ENCODE results near the gene FAM25A.
"Not testable (repeated sequence)": the region's sequence is repeated elsewhere in the genome, so short reads cannot be mapped to it uniquely, and the experiment has no call there.

Gene FAM25A

DNA sequence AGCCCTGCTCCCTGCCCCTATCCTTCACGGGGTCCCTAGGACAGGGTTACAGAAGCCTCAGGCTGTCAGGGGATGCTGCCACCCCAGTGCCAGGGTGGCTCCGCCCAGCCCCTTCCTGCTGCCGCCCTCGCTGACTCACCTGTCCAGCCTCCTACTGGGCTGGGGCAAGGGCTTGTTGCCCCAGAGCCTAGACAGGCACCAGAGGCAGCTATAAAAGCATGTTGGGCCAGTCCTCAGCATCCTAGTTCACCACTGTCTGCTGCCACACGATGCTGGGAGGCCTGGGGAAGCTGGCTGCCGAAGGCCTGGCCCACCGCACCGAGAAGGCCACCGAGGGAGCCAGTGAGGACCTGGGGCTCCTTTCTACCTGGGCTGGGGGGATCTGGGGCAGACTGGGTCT is at the start of gene FAM25A:
Gene FAM25A, plus strand, starts transcription at position 239 of the 400 bp plus-strand sequence. Its CDS starts 31 bp downstream, at position 270.
- DNase-seq: not testable (repeated sequence)

DNA sequence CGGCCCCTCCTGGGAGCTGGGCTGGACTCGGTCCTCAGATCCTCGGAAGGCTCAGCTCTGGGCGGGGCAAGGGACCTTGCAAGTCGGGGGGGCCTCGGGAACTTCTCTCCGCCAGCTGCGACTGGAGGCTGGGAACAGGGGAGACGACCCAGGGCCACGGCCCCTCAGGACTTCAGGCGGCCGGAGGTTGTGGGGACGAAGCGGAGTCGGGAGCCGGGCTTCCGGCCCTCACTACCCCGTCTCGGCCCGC is 49.2 kb upstream of the FAM25A start:
- DNase-seq: no peak

DNA sequence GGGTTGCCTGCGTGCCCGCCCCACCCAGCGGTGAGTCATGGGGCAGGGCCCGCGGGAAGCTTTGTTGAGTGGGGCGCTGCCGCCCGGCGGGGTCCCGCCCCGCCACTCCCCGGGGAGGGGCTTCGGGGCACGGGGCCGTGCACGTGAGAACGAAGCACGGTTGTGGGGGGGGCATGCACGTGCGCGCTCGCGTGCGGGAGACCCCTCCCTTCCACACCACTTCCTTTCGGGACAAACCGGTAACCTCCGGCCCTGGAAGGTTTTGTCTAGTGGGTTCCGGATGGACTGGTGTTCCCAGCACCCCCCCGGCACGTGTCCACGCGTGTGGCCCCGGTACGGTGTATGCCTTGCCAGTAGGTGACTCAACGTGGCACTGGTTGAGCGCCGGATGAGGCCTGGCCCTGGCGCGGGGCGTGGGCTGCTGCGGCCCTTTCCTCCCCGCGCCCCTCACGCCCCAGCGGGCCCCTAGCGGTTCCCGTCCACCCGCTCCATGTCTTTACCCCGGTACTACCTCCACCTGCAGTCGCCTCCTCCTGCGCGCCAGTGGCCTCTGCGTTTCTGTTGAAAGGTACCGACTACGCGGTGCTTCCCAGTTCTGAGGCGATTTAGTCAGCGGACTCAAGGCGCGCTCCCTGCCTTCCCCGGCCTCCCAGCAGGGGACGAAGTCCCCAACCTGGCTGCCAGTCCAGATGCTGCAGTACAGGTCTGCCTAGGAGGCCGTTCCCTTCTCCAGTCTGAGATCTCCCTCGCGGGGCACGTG is 48.7 kb upstream of the FAM25A start:
- DNase-seq: peak; percentile 84

DNA sequence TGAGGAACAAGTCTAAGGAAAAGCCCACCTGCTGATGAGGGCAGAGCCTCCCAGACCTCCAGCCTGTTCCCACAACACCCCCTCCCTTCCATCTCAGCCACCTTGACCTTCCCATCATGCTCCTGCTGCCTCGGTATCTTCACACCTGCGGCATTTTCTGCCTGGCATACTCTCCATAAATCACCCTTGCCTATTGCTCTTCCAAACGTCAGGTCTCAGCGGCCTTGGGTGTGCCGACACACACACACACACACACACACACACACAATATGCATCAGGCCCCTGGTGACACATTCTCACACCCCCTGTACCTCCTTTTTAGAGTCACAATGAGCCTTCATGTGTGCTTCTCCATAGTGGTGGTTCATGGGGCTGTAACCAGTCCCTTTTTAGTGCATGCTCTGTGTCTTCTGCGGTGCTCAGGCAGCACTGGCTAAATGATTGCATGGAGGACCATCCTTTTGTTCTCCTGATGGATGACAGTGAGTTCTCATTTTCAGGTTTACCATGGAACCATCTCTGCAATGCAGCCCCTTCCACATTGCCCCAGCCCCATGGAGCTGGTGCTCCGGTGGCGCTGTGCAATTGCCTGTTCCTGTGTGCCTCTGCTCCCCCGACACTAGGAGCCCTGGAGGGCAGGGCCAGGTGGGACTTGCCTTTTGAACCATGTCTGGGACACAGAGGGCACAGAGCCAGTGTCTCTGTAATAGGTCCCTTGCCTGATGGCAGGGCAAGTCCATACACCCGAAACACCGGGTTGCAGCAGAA is 47.3 kb upstream of the FAM25A start:
- no peak for DNase-seq

DNA sequence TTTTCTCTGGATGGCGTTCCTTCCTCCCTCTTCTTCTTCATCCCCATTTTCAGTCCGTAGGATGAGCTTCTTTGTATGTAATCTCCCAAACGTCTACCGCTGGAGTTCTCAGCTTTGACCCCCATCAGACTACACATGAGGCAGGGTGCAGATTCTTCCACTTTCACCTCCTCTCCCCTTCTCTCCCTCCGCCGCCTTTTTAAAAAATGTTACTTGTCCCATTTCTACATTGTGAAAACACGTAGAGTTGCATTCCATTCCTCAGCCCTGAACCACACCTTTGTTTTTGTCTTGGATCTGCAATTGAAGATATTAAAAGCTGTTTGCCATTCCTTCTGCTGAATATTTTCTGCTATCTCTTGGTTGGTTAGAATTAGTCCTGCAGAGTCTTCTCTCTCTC is 45.6 kb upstream of the FAM25A start:
- no peak for DNase-seq

DNA sequence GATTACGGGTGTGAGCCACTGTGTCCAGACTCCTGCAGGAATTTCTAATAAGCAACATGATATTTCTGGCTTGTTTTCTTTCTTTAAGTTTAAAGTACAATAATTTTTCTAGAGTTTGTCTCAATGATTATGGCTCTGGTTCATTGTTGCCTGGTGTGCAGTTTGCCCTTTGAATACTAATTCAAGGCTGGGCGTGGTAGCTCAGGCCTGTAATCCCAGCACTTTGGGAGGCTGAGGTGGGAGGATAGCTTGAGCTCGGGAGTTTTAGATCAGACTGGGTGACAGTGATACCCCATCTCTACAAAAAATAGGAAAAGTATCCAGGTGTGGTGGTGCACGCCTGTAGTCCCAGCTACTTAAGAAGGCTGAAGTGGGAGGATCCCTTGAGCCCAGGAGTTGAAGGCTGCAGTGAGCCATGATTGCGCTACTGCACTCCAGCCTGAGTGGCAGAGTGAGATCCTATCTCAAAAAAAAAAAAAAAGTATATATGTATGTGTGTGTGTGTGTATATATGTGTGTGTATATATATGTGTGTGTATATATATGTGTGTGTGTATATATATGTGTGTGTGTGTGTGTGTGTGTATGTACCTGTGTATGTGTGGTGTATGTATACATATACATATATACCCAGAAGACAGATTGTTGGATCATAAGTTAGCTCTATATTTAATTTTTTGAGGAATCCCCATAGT is 43.6 kb upstream of the FAM25A start:
- DNase-seq: no peak

DNA sequence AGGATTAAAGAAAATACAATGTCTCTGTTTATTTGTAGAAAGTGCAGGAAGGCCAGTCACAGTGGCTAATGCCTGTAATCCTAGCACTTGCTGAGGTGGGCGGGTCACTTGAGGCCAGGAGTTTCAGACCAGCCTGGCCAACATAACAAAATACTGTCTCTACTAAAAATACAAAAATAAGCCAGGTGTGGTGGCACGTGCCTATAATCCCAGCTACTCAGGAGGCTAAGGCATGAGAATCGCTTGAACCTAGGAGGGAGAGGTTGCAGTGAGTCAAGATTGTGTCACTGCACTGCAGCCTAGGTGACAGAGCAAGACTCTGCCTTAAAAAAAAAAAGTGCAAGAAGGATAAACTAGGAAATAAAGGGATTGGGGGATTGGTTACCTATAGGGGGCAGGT is 41.6 kb upstream of the FAM25A start:
- DNase-seq: not testable (repeated sequence)

DNA sequence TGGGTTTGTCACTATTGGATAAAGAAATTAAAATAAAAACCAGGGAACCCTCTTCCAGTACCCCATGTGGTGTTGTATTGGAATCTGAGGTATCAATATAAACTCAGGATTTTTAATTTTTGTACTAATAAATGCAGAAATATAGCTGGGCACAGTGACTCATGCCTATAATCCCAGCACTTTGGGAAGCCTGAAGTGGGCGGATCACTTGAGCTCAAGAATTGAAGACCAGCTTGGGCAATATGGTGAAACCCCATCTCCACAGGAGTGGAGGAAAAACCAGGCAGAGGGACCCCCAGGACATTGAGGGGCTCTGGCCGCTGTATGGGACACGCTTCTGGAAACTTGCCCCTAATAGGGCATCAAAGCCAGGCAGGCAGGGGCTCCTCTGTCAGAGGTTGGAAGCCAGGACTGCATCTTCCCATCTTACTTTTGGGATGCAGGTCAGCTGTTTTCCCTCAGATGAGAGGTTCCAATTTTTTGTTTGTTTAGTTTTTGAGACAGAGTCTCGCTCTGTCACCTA is 40.7 kb upstream of the FAM25A start:
- DNase-seq: no peak

DNA sequence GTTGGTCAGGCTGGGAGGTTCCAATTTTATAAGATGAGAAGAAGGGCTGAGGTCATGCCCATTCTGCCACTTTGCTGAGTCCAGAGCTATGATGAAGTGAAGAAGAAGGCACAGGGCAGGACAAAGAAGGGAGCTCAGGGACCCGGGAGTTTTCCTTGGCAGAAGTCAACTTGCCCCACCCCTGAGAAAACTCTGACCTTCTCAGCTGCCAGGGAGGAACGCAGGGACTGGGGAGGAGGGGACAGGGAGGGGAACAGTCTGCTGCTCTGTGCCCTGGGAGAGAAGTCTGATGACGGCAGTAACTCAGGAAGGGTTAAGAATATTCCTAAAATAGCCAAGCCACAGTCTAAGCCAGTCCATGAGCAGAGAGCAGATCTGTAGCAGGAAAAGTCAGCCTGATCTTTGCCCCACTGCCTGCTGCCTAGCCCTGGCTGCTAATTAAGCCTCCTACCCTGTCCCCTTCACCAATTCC is 40.1 kb upstream of the FAM25A start:
- no peak for DNase-seq

DNA sequence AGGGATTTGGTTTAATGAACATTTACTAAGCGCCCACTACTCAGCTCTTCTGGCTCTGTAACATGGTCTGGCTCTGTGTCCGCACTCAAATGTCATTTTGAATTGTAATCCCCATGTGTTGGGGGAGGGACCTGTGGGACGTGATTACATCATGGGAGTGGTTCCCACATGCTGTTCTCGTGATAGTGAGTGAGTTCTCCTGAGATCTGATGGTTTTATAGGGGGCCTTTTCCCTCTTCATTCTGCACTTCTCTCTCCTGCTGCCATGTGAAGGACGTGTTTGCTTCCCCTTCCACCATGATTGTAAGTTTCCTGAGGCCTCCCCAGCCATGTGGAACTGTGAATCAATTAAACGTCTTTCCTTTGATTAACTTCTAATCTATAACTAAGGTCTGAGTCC is 39.1 kb upstream of the FAM25A start:
- DNase-seq: not testable (repeated sequence)

DNA sequence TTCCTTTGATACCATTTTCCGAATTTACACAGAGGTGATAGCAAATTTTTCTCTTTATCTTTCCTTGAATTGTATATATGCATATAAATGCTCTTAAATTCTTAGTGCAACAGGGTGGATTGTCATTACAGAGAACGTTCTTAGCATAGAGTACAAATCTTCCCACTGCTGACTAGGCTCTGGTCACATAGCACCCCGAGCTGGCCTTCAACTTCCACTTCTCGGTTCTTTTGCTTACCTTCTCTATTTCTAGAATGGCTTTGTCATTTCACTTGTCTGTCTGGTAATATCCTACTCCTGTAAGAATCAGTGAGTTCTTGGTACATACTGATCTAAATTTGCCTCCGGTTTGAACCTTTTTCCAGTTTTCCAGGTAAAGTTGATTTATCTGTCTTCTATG is 38.4 kb upstream of the FAM25A start:
- no peak for DNase-seq

DNA sequence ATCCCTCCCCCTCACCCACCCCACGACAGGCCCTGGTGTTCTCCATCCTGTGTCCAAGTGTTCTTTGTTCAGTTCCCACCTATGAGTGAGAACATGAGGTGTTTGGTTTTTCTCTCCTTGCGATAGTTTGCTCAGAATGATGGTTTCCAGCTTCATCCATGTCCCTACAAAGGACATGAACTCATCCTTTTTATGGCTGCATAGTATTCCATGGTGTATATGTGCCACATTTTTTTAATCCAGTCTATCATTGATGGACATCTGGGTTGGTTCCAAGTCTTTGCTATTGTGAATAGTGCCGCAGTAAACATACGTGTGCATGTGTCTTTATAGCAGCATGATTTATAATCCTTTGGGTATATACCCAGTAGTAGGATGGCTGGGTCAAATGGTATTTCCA is 35.6 kb upstream of the FAM25A start:
- not testable (repeated sequence) for DNase-seq

DNA sequence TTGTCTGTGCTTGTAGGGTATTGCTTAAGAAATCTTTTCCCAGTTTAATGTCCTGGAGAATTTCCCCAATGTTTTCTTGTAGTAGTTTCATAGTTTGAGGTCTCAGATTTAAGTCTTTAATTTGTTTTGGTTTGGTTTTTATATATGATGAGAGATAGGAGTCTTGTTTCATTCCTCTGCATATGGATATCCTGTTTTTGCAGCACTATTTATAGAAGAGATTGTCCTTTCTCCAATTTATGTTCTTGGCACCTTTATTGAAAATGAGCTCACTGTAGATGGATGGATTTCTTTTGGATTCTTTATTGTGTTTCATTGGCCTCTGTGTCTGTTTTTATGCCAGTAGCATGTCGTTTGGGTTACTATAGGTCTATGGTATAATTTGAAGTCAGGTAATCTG is 31.6 kb upstream of the FAM25A start:
- DNase-seq: no peak

DNA sequence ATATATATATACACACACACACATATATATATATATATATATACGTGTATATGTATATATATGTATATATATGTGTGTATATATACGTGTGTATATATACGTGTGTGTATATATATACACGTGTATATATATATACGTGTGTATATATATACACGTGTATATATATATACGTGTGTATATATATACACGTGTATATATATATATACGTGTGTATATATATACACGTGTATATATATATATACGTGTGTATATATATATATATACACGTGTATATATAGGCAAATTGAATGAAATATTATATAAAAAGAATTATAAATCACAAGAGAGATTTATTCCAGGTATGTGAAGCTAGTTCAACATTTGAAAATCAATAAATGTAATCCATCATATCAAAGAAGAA is 28.7 kb upstream of the FAM25A start:
- not testable (repeated sequence) for DNase-seq

DNA sequence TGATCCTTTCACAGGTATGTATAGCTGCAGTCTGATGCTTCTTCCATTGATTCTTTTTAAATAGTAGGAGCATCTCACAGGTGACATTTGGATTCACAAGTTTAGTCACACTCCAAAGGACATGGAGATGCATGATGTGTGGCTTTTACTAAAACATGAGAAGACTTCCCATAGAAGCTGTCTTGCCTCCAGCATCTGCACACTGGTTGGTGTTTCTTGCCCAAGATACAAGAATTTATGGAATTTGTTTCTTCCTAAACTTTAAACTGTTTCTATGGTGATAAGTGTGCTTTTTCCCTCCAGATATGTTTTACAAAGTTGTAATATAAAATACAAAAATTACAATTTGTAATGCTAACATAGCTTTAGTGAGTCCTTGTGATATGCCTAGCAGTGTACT is 27.6 kb upstream of the FAM25A start:
- no peak for DNase-seq

DNA sequence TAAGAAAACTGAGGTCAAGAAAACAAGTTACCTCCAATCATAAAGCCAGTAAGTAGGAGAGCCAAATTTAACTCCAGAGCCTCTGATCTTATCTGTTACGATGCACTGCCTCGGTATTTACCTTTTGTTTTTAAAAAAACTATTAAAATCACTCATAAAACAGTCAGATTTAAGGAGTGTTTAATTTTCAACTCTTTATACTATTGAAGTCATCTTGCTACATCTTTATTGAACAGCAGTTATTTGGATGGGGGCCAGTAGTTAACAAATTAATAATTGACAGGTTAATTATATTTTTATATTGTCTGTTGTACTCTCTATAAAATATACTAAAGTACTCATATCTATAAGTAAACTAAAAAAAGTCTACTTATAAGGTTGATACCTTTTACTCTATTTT is 27.2 kb upstream of the FAM25A start:
- no peak for DNase-seq

DNA sequence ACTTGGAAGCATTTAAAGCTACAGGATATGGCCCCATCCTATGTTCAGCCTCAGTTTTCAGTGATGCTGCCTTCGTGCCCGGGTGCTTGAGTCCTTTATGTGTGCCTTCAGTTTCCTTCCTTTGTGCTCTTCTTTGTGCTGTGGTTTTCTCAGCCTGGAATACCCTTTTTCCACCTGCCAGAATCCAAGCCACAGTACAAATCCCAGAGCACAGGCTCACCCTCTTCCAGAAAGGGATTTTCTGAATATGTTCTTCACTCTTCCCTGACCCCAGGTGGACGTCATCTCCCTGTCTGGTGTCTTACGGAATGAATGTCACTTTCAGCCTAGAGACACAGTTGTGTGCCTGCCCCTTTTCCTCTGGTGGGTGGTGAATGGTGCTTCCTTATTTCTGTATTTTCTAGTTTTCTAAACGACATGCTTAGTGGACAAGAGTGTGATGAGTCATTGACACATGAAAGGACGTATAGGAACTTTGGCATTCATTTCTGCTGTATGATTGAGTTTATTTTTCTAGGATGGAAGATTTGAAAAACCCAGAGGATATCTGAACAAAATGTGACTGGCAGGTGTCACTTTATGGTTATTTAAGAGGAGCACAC is 20.2 kb upstream of the FAM25A start:
- DNase-seq: not testable (repeated sequence)

DNA sequence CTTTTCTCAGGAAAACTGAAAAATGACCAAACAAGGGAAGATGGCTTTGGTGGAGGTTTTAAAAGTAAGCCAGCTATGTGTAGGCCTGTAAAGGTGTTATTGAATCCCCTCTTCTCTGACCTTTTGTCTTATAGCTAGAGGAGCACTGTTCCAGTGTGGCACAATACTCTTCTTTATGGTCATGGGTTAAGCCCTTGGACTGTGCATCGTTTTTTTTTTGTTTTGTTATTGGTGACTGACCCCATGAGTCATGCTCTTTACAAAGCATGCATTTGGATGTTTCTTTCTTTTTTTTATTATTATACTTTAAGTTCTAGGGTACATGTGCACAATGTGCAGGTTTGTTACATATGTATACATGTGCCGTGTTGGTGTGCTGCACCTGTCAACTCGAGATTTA is 19.6 kb upstream of the FAM25A start:
- DNase-seq: no peak

DNA sequence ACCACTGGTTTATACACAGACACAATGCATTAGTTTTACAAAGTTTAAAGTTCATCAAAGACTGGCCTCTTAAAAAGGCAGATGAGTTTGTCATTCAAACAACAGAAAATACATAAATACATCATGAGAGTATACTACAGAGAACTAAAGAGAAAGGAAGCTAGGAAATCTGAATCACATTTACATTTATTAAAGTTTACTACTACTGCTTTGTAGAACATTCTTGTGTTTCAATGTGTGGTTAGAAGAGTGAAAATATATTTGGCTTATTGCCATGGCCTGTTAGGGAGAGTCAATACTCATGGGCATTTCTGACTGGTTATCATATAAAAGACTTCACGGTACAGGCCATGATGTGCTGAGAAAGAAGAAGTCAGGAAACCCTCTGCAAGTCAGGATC is 13.0 kb upstream of the FAM25A start:
- DNase-seq: peak; percentile 33

DNA sequence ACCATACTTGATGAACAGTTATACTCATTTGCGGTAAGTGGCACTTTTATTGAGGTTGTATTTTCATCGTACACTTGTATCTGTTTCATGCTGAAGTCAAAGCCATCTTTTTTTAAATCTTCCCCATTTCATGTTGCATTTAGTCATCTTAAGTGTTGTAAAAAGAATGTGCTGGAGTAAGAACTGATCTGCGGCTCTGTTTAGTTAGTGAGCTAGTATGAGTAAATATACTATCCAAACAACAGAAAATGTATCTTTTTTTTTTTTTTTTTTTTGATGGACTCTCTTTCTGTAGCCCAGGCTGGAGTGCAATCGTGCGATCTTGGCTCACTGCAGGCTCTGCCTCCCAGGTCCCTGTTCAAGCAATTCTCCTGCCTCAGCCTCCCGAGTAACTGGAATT is 12.4 kb upstream of the FAM25A start:
- DNase-seq: not testable (repeated sequence)

DNA sequence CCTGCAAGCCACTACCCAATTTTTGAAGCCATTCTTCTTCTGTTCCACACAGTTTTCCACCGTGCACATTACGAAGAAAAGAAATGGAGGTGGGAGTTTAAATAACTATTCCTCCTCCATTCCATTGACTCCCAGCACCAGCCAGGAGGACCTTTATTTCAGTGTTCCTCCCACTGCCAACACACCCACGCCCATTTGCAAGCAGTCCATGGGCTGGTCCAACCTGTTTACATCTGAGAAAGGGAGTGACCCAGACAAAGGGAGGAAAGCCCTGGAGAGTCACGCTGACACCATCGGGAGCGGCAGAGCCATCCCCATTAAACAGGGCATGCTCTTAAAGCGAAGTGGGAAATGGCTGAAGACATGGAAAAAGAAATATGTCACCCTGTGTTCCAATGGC is 11.8 kb upstream of the FAM25A start:
- DNase-seq: not testable (repeated sequence)

DNA sequence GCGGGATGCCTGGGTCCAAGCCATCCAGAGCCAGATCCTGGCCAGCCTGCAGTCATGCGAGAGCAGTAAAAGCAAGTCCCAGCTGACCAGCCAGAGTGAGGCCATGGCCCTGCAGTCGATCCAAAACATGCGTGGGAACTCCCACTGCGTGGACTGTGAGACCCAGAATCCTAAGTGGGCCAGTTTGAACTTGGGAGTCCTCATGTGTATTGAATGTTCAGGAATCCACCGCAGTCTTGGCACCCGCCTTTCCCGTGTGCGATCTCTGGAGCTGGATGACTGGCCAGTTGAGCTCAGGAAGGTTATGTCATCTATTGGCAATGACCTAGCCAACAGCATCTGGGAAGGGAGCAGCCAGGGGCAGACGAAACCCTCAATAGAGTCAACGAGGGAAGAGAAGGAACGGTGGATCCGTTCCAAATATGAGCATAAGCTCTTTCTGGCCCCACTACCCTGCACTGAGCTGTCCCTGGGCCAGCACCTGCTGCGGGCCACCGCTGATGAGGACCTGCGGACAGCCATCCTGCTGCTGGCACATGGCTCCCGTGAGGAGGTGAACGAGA is 10.9 kb upstream of the FAM25A start:
- DNase-seq: not testable (repeated sequence)

DNA sequence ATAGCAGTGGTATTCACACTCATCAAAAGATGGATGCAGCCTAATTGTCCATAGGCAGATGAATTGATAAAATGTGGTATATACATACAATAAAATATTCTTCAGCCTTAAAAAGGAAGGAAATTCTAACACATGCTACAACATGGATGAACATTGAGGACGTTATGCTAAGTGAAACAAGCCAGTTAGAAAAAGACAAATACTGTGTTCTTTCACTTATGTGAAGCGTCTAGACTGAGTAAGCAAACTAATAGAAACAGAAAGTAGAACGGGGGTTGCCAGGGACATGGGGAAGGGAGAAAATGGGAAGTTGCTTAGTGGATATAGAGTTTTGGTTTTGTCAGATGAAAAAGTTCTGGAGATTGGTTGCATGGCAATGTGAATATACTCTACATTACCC is 6.6 kb upstream of the FAM25A start:
- not testable (repeated sequence) for DNase-seq

Data from fibroblast of skin of right quadriceps (primary cell).